ENCODE measurements around the gene TMEM9.

GRCh38 chr1:201128962-201129361 is 25.3 kb downstream of the TMEM9 start:
- no peak for TF ChIP-seq SP1 (IDR thresholded peaks at IDR 0.05)
- TF ChIP-seq TARDBP (IDR thresholded peaks at IDR 0.05): no peak
- TF ChIP-seq FOXA1 (IDR thresholded peaks at IDR 0.05): no peak
- no peak for TF ChIP-seq BHLHE40 (IDR thresholded peaks at IDR 0.05; ENCODE audit: borderline replicate concordance)
- TF ChIP-seq SUZ12 (IDR thresholded peaks at IDR 0.05): no peak
- no peak for TF ChIP-seq ZNF384 (IDR thresholded peaks at IDR 0.05)
- no peak for TF ChIP-seq FOXK2 (IDR thresholded peaks at IDR 0.05)
- no peak for TF ChIP-seq PKNOX1 (IDR thresholded peaks at IDR 0.05)
- no peak for TF ChIP-seq ELF4 (IDR thresholded peaks at IDR 0.05)

Measured in HEK293T (cell line).